ENCODE measurements around the gene CARMIL1. TPM values are rescaled to one million over a fixed set of nuclear protein-coding genes. Genes with fewer than 3 reads are reported as not detected.

CARMIL1 gene
- total and polyA plus RNA-seq, 10 of the 15 experiments (the other 5 are each of a cell fraction or from before 2014, with no cell fraction given): 6.4 to 18.1 (median 10.3) TPM

GRCh38 chr6:25590986-25591385 lies 311.8 kb downstream of the CARMIL1 start (continued):
- no peak for TF ChIP-seq ASH2L (IDR thresholded peaks at IDR 0.05; ENCODE audit: borderline replicate concordance, low read depth)
- no peak for TF ChIP-seq SMARCA5 (IDR thresholded peaks at IDR 0.05)

- Histone ChIP-seq H3K27ac (ENCODE audit: control insufficient read depth, insufficient read depth) (no peak overlapping the region), H3K4me2 (ENCODE audit: control insufficient read depth, insufficient read depth) (no peak overlapping the region), H3K27me3 (replicated peaks in 1 of 2; ENCODE audit: control insufficient read depth in 2 of 2, insufficient read depth in 2 of 2, low read length in 1 of 2) (no peaks in the 10 kb centered on the region), H2AFZ (ENCODE audit: control insufficient read depth, low read depth, low read length) (no peak overlapping the region), H3K36me3 (ENCODE audit: control insufficient read depth in 2 of 2, insufficient read depth in 2 of 2, low read length in 1 of 2) (no peaks in the 10 kb centered on the region), H3K4me1 (ENCODE audit: control insufficient read depth, insufficient read depth, low read length) (no peaks in the 10 kb centered on the region), H3K9me3 (replicated peaks; ENCODE audit: control insufficient read depth, insufficient read depth, low read length) (no peaks in the 10 kb centered on the region), H4K20me1 (ENCODE audit: control insufficient read depth, insufficient read depth) (no peaks in the 10 kb centered on the region), H3K79me2 (ENCODE audit: control insufficient read depth, insufficient read depth, low read length) (no peaks in the 10 kb centered on the region), H3K4me3 (no peak overlapping the region), H3K9ac (ENCODE audit: control insufficient read depth, insufficient read depth, low read length) (no peak overlapping the region)
- in situ Hi-C loops (cut with MboI): no loop called here
- CTCF ChIA-PET: interaction anchor here (0.6 to 8.2 kb wide), 4 partner anchors 9 to 373 kb away, joined by 3 to 44 read pairs (median 20); no protein-coding TSS in a partner anchor
- SMC1A ChIA-PET (ENCODE audit: uncharacterized antibody, unreplicated experiment): interaction anchor here (3.7 to 4.3 kb wide), 2 partner anchors 9 to 331 kb away, joined by 14 to 23 read pairs; no protein-coding TSS in a partner anchor
- no peak for FAIRE-seq
- BruUV-seq (replicated peaks): no TSS peak
- WGBS (ENCODE audit: insufficient coverage, insufficient replicate concordance, low lambda C conversion rate, missing lambda C conversion rate): 2% methylated on average over 2 of the region's 2 CpGs
- intact Hi-C loops (cut with micrococcal nuclease; ENCODE audit: unreplicated experiment): no loop called here
- TF ChIP-seq RAD51 (IDR thresholded peaks at IDR 0.05): no peak
- TF ChIP-seq STAT1 (conservative IDR thresholded peaks at IDR 0.05): no peak
- TF ChIP-seq RBBP5 (conservative IDR thresholded peaks at IDR 0.05): no peak
- TF ChIP-seq SP1 (IDR thresholded peaks at IDR 0.05; ENCODE audit: low read depth, low read length): no peak
- no peak for TF ChIP-seq EGR1 (IDR thresholded peaks at IDR 0.05; ENCODE audit: borderline replicate concordance in 1 of 2, low read depth in 2 of 2, low read length in 2 of 2)
- TF ChIP-seq HDAC6 (IDR thresholded peaks at IDR 0.05; ENCODE audit: unreplicated experiment): no peak
- TF ChIP-seq USF1 (IDR thresholded peaks at IDR 0.05; ENCODE audit: borderline replicate concordance, extremely low read length, insufficient read depth, low read depth, low read length): no peak
- no peak for TF ChIP-seq ZBED1 (IDR thresholded peaks at IDR 0.05; ENCODE audit: borderline replicate concordance)
- TF ChIP-seq PAX8 (IDR thresholded peaks at IDR 0.05): no peak
- no peak for TF ChIP-seq JUNB (IDR thresholded peaks at IDR 0.05)
- no peak for TF ChIP-seq PKNOX1 (IDR thresholded peaks at IDR 0.05)
- DNase-seq (ENCODE audit: low read depth, low spot score): no peak
- ATAC-seq: peak; percentile 68
- RAD21 ChIA-PET (ENCODE audit: unreplicated experiment): interaction anchor here (1.1 kb wide), 1 partner anchor 42 kb away, joined by 4 read pairs; no protein-coding TSS in a partner anchor
- POLR2A ChIA-PET: no interaction called here
Measured at GRCh38 chr6:25596928-25597818, 318.0 kb downstream of the CARMIL1 start.
